Measurements from ENCODE around the gene CTNS.

The CTNS gene

GRCh38 chr17:3636154-3636907 lies at the start of gene CTNS, which contains the start of gene SHPK:
TSS of gene CTNS (plus strand) at chr17:3636760. CDS start at chr17:3640207, 3,447 bp downstream.
TSS of gene SHPK (minus strand) at chr17:3636250. CDS start at chr17:3636219, 31 bp downstream.
- Mint-ChIP-seq H3K9me3 (no peaks in the 10 kb centered on the region), H3K36me3 (ENCODE audit: low read depth) (peaks cover 21% of the 10 kb centered on the region), H3K4me1 (ENCODE audit: low read depth) (peaks cover 51% of the 10 kb centered on the region), H3K27ac (peak within 1 kb of the TSS; percentile 96), H3K27me3 (no peaks in the 10 kb centered on the region), H3K4me3 (peak within 1 kb of the TSS; percentile 89)

- H3K36me3 Mint-ChIP-seq (ENCODE audit: low read depth): peaks cover 4% of the 10 kb centered on the region
- no peaks in the 10 kb centered on the region for H3K4me1 Mint-ChIP-seq (ENCODE audit: low read depth)
- no peaks in the 10 kb centered on the region for H3K9me3 Mint-ChIP-seq
- H3K4me3 Mint-ChIP-seq: no peak overlapping the region
- no peak overlapping the region for H3K27ac Mint-ChIP-seq
- no peaks in the 10 kb centered on the region for H3K27me3 Mint-ChIP-seq
Observed at GRCh38 chr17:3589784-3590183, 46.8 kb upstream of the CTNS start.

- H3K36me3 Mint-ChIP-seq (ENCODE audit: low read depth): peaks cover 4% of the 10 kb centered on the region
- H3K9me3 Mint-ChIP-seq: no peaks in the 10 kb centered on the region
- no peak overlapping the region for H3K4me3 Mint-ChIP-seq
- no peaks in the 10 kb centered on the region for H3K4me1 Mint-ChIP-seq (ENCODE audit: low read depth)
- no peak overlapping the region for H3K27ac Mint-ChIP-seq
- H3K27me3 Mint-ChIP-seq: no peaks in the 10 kb centered on the region
Observed at GRCh38 chr17:3590231-3590630, 46.3 kb upstream of the CTNS start.

GRCh38 chr17:3590768-3591167 lies 45.8 kb upstream of the CTNS start:
- no peaks in the 10 kb centered on the region for H3K27me3 Mint-ChIP-seq
- no peaks in the 10 kb centered on the region for H3K4me1 Mint-ChIP-seq (ENCODE audit: low read depth)
- peaks cover 4% of the 10 kb centered on the region for H3K36me3 Mint-ChIP-seq (ENCODE audit: low read depth)
- H3K4me3 Mint-ChIP-seq: no peak overlapping the region
- no peaks in the 10 kb centered on the region for H3K9me3 Mint-ChIP-seq
- H3K27ac Mint-ChIP-seq: no peak overlapping the region

GRCh38 chr17:3592216-3592860 lies 44.2 kb upstream of the CTNS start:
- no peaks in the 10 kb centered on the region for H3K27me3 Mint-ChIP-seq
- H3K9me3 Mint-ChIP-seq: no peaks in the 10 kb centered on the region
- H3K36me3 Mint-ChIP-seq (ENCODE audit: low read depth): peaks cover 4% of the 10 kb centered on the region
- no peak overlapping the region for H3K4me3 Mint-ChIP-seq
- no peaks in the 10 kb centered on the region for H3K4me1 Mint-ChIP-seq (ENCODE audit: low read depth)
- H3K27ac Mint-ChIP-seq: no peak overlapping the region

- no peaks in the 10 kb centered on the region for H3K4me1 Mint-ChIP-seq (ENCODE audit: low read depth)
- peaks cover 4% of the 10 kb centered on the region for H3K36me3 Mint-ChIP-seq (ENCODE audit: low read depth)
- no peaks in the 10 kb centered on the region for H3K27me3 Mint-ChIP-seq
- no peak overlapping the region for H3K4me3 Mint-ChIP-seq
- H3K9me3 Mint-ChIP-seq: no peaks in the 10 kb centered on the region
- H3K27ac Mint-ChIP-seq: no peak overlapping the region
Observed at GRCh38 chr17:3593384-3593783, 43.2 kb upstream of the CTNS start.

GRCh38 chr17:3594051-3594800 lies 42.3 kb upstream of the CTNS start:
- Mint-ChIP-seq H3K4me3 (no peak overlapping the region), H3K27ac (no peak overlapping the region), H3K36me3 (ENCODE audit: low read depth) (peaks cover 4% of the 10 kb centered on the region), H3K27me3 (no peaks in the 10 kb centered on the region), H3K9me3 (no peaks in the 10 kb centered on the region), H3K4me1 (ENCODE audit: low read depth) (no peaks in the 10 kb centered on the region)

GRCh38 chr17:3594976-3595375 lies 41.6 kb upstream of the CTNS start:
- no peaks in the 10 kb centered on the region for H3K9me3 Mint-ChIP-seq
- H3K27me3 Mint-ChIP-seq: no peaks in the 10 kb centered on the region
- H3K27ac Mint-ChIP-seq: no peak overlapping the region
- no peak overlapping the region for H3K4me3 Mint-ChIP-seq
- no peaks in the 10 kb centered on the region for H3K36me3 Mint-ChIP-seq (ENCODE audit: low read depth)
- H3K4me1 Mint-ChIP-seq (ENCODE audit: low read depth): no peaks in the 10 kb centered on the region

- Mint-ChIP-seq H3K4me3 (no peak overlapping the region), H3K36me3 (ENCODE audit: low read depth) (no peaks in the 10 kb centered on the region), H3K9me3 (no peaks in the 10 kb centered on the region), H3K4me1 (ENCODE audit: low read depth) (no peaks in the 10 kb centered on the region), H3K27ac (no peak overlapping the region), H3K27me3 (no peaks in the 10 kb centered on the region)
Observed at GRCh38 chr17:3596804-3597464, 39.6 kb upstream of the CTNS start.

GRCh38 chr17:3598078-3598477 lies 38.5 kb upstream of the CTNS start:
- Mint-ChIP-seq H3K27ac (no peak overlapping the region), H3K9me3 (no peaks in the 10 kb centered on the region), H3K4me1 (ENCODE audit: low read depth) (no peaks in the 10 kb centered on the region), H3K4me3 (no peak overlapping the region), H3K27me3 (no peaks in the 10 kb centered on the region), H3K36me3 (ENCODE audit: low read depth) (peaks cover 5% of the 10 kb centered on the region)

GRCh38 chr17:3600529-3601205 lies 35.9 kb upstream of the CTNS start:
- Mint-ChIP-seq H3K4me3 (no peak overlapping the region), H3K9me3 (no peaks in the 10 kb centered on the region), H3K27me3 (no peaks in the 10 kb centered on the region), H3K36me3 (ENCODE audit: low read depth) (peaks cover 5% of the 10 kb centered on the region), H3K4me1 (ENCODE audit: low read depth) (no peaks in the 10 kb centered on the region), H3K27ac (no peak overlapping the region)

- Mint-ChIP-seq H3K4me3 (no peak overlapping the region), H3K4me1 (ENCODE audit: low read depth) (no peaks in the 10 kb centered on the region), H3K27ac (no peak overlapping the region)
Observed at GRCh38 chr17:3602499-3602898, 34.1 kb upstream of the CTNS start.

GRCh38 chr17:3603119-3603869 lies 33.3 kb upstream of the CTNS start:
- no peak overlapping the region for H3K4me3 Mint-ChIP-seq
- H3K36me3 Mint-ChIP-seq (ENCODE audit: low read depth): peaks cover 8% of the 10 kb centered on the region
- H3K4me1 Mint-ChIP-seq (ENCODE audit: low read depth): no peaks in the 10 kb centered on the region
- no peaks in the 10 kb centered on the region for H3K27me3 Mint-ChIP-seq
- H3K9me3 Mint-ChIP-seq: no peaks in the 10 kb centered on the region
- no peak overlapping the region for H3K27ac Mint-ChIP-seq

More at GRCh38 chr17:3602499-3602898, 34.1 kb upstream of the CTNS start:
- no peaks in the 10 kb centered on the region for H3K27me3 Mint-ChIP-seq
- H3K36me3 Mint-ChIP-seq (ENCODE audit: low read depth): peaks cover 5% of the 10 kb centered on the region
- no peaks in the 10 kb centered on the region for H3K9me3 Mint-ChIP-seq

GRCh38 chr17:3603870-3604259 lies 32.7 kb upstream of the CTNS start:
- H3K36me3 Mint-ChIP-seq (ENCODE audit: low read depth): peaks cover 12% of the 10 kb centered on the region
- no peaks in the 10 kb centered on the region for H3K4me1 Mint-ChIP-seq (ENCODE audit: low read depth)
- H3K27me3 Mint-ChIP-seq: no peaks in the 10 kb centered on the region
- H3K27ac Mint-ChIP-seq: no peak overlapping the region
- H3K4me3 Mint-ChIP-seq: no peak overlapping the region
- no peaks in the 10 kb centered on the region for H3K9me3 Mint-ChIP-seq
